Endodermal cell (in vitro differentiated cells): ENCODE results near the gene KCNAB3. TPM values are rescaled to one million over a fixed set of nuclear protein-coding genes. Genes with fewer than 3 reads are reported as not detected.

ENCODE experiments used
- DNase-seq: peaks from one replicate; pipeline ENCODE4 v3.0.0-alpha.2; 2017
- H3K27ac ChIP-seq: 2 replicates; pipeline ENCODE4 v1.5.1; 2013; ENCODE audit warnings: mild to moderate bottlenecking, low read depth, low read length, moderate library complexity
- H3K27me3 ChIP-seq: 2 replicates; pipeline ENCODE4 v1.6.1; 2013; ENCODE audit warnings: mild to moderate bottlenecking, low read length, moderate library complexity; ENCODE audit not compliant: insufficient read depth, control insufficient read depth, poor library complexity, severe bottlenecking
- H3K36me3 ChIP-seq: 2 replicates; pipeline ENCODE4 v1.7.0; 2013; ENCODE audit warnings: mild to moderate bottlenecking, low read length, moderate library complexity; ENCODE audit not compliant: control insufficient read depth, insufficient read depth
- H3K4me1 ChIP-seq: one replicate; pipeline ENCODE4 v1.7.0; 2013; ENCODE audit warnings: low read length; ENCODE audit not compliant: control insufficient read depth, insufficient read depth
- H3K4me3 ChIP-seq: 2 replicates; pipeline ENCODE4 v1.5.1; 2013; ENCODE audit warnings: mild to moderate bottlenecking, low read length, moderate library complexity
- H3K9ac ChIP-seq: 2 replicates; pipeline ENCODE4 v1.6.1; 2013; ENCODE audit warnings: mild to moderate bottlenecking, low read length, moderate library complexity; ENCODE audit not compliant: poor library complexity, severe bottlenecking; ENCODE audit errors: extremely low read depth
- H3K9me3 ChIP-seq: 2 replicates; pipeline ENCODE4 v1.6.1; 2013; ENCODE audit warnings: mild to moderate bottlenecking, low read length, moderate library complexity; ENCODE audit not compliant: control insufficient read depth
- H3K27ac Mint-ChIP-seq: 2 replicates; pipeline ENCODE4 v1.8.0; 2020; ENCODE audit warnings: mixed read lengths
- H3K27me3 Mint-ChIP-seq: 2 replicates; pipeline ENCODE4 v1.8.0; 2021; ENCODE audit warnings: mild to moderate bottlenecking, mixed read lengths; ENCODE audit not compliant: insufficient read depth
- H3K36me3 Mint-ChIP-seq: 2 replicates; pipeline ENCODE4 v1.8.0; 2020; ENCODE audit warnings: low read depth, mixed read lengths
- H3K4me1 Mint-ChIP-seq: 2 replicates; pipeline ENCODE4 v1.8.0; 2020; ENCODE audit warnings: mixed read lengths
- H3K4me3 Mint-ChIP-seq: 2 replicates; pipeline ENCODE4 v1.8.0; 2020; ENCODE audit warnings: mild to moderate bottlenecking, moderate library complexity, mixed read lengths
- H3K9me3 Mint-ChIP-seq: 2 replicates; pipeline ENCODE4 v1.8.0; 2020; ENCODE audit warnings: mild to moderate bottlenecking, mixed read lengths
- WGBS, 2 experiments: methylation state at CpG; one replicate each; pipeline versions ENCODE4 v1.1.5 to v1.1.7; 2013; ENCODE audit warnings: missing lambda C conversion rate in 2 of 2, mixed read lengths in 1 of 2; ENCODE audit not compliant: insufficient coverage in 1 of 2, insufficient read length in 1 of 2; 5-methylcytosine and 5-hydroxymethylcytosine counted together
- total RNA-seq, 2 donors: library from RNA; stranded (reverse); fragmentation: NEBNext Ultra II Directional in 1 of 2; extraction: Animal tissue kit (Norgen Biotek cat#: 25700) in 1 of 2; gene quantifications; 2 replicates in 1 of 2; 3 replicates in 1 of 2; pipeline ENCODE4 v1.2.1, GENCODE V29; 2021
- TF ChIP-seq, protein P1 (sequence below): fragments of 200-600 bp; sonication (generic); conservative IDR thresholded peaks from 2 replicates; pipeline ENCODE4 v1.5.0; 2021; ENCODE audit warnings: antibody characterized with exemption, mild to moderate bottlenecking

The KCNAB3 gene
- total RNA-seq, 2 donors from 2014 or later = 4.0 to 6.5 TPM

DNA sequence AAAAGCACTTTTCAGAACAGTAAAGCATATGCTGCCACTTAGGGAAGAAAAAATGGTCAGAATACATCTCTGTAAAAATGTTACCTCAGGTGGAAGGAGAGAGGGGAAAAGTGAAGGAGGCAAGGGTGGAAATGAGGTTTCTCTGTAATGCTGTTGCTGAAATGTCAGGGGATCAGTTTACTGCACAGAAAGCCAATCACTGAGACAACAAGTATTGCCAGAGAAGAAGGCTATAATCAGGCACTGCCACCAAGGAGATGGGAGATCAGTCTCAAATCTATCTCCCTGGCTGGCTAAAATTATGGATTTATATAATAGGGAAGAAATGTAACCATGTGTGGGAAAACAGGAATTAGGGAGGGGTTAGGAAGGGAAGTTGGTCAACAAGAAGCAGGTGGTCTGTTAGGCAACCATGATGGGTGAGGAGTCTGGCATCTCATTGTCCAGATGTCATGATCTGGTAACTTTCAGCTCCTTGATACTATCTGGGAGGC, 45.0 kb upstream of the KCNAB3 start:
- TF ChIP-seq, protein P1, sequence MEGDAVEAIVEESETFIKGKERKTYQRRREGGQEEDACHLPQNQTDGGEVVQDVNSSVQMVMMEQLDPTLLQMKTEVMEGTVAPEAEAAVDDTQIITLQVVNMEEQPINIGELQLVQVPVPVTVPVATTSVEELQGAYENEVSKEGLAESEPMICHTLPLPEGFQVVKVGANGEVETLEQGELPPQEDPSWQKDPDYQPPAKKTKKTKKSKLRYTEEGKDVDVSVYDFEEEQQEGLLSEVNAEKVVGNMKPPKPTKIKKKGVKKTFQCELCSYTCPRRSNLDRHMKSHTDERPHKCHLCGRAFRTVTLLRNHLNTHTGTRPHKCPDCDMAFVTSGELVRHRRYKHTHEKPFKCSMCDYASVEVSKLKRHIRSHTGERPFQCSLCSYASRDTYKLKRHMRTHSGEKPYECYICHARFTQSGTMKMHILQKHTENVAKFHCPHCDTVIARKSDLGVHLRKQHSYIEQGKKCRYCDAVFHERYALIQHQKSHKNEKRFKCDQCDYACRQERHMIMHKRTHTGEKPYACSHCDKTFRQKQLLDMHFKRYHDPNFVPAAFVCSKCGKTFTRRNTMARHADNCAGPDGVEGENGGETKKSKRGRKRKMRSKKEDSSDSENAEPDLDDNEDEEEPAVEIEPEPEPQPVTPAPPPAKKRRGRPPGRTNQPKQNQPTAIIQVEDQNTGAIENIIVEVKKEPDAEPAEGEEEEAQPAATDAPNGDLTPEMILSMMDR = no peak
- H3K4me1 Mint-ChIP-seq = peaks cover 14% of the 10 kb centered on the region

DNA sequence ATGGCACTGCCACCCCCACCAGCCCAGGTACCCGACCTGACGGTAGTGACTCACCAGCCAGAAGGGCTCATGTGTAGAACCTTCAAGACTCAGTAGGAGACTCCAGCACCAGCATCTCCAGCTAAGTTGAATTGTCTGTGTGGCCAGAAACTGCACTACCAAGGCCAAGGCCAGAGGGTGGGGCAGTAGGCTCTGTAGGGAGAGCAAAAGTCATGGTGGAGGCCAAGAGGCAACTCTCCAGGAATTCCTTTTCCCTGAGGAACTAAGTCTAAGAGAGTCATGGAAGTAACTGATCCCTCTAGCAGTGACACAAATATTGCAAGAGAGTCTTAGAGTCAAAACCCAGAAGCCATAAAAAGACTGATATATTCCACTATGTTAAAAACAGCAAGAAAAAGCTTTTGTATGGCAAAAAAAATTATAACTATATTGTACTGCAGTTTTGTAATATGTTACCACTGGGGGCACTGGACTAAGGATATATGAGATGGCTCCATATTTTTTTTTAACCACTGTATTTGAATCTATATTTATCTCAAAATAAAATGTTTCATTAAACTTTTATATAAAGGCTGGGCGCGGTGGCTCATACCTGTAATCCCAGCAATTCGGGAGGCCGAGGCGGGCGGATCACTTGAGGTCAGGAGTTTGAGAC, 42.6 kb upstream of the KCNAB3 start:
- H3K27me3 Mint-ChIP-seq = no peaks in the 10 kb centered on the region
- H3K9me3 Mint-ChIP-seq = peaks cover 40% of the 10 kb centered on the region
- Histone ChIP-seq H3K9ac (no peak overlapping the region), H3K4me1 (no peaks in the 10 kb centered on the region), H3K4me3 (peak overlapping the region; percentile 53), H3K27me3 (no peaks in the 10 kb centered on the region), H3K9me3 (peaks cover 29% of the 10 kb centered on the region), H3K27ac (no peak overlapping the region), H3K36me3 (no peaks in the 10 kb centered on the region)
- TF ChIP-seq, protein P1 = peak; percentile 60
- peaks cover 15% of the 10 kb centered on the region for H3K36me3 Mint-ChIP-seq
- H3K4me3 Mint-ChIP-seq = peak overlapping the region; percentile 31
- peaks cover 10% of the 10 kb centered on the region for H3K4me1 Mint-ChIP-seq
- DNase-seq = no peak
- WGBS, 2 experiments = 80 to 89% methylated on average over 1 to 8 of the region's 8 CpGs
- peak overlapping the region; percentile 96 for H3K27ac Mint-ChIP-seq

More for the DNA sequence above, 45.0 kb upstream of the KCNAB3 start:
- H3K36me3 Mint-ChIP-seq = peaks cover 11% of the 10 kb centered on the region
- peak overlapping the region; percentile 68 for H3K4me3 ChIP-seq
- peaks cover 41% of the 10 kb centered on the region for H3K9me3 Mint-ChIP-seq
- no peaks in the 10 kb centered on the region for H3K27me3 Mint-ChIP-seq
- no peaks in the 10 kb centered on the region for H3K4me1 ChIP-seq
- H3K36me3 ChIP-seq = no peaks in the 10 kb centered on the region
- H3K27me3 ChIP-seq = no peaks in the 10 kb centered on the region
- peaks cover 29% of the 10 kb centered on the region for H3K9me3 ChIP-seq
- no peak overlapping the region for H3K27ac ChIP-seq
- no peak overlapping the region for H3K27ac Mint-ChIP-seq
- no peak overlapping the region for H3K9ac ChIP-seq
- no peak for DNase-seq
- H3K4me3 Mint-ChIP-seq = no peak overlapping the region

DNA sequence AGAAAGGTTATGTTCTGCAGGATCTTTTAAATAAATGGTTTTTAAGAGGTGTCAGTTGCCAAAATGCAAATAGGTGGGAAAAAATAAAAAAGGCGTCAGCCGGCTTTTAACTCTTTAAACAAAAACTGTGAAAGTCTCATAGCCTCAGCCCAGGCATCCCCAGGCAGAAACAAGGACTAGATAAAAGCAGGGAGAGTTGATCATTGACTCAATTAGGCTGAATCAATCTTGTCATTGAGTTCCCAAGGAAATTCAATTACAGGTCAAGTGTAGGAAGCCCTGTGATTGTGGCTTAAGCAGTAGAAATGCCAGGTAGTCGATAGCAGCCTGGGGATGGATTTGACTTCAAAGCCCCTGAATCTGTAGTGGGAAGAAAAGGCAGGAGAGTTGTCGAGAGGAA, 42.0 kb upstream of the KCNAB3 start:
- H3K9me3 Mint-ChIP-seq = peaks cover 35% of the 10 kb centered on the region
- Histone ChIP-seq H3K36me3 (no peaks in the 10 kb centered on the region), H3K27me3 (no peaks in the 10 kb centered on the region), H3K4me3 (peak overlapping the region; percentile 53), H3K27ac (no peak overlapping the region), H3K9me3 (peaks cover 29% of the 10 kb centered on the region), H3K9ac (peak overlapping the region; percentile 16), H3K4me1 (no peaks in the 10 kb centered on the region)
- peak; percentile 83 for DNase-seq
- WGBS, 2 experiments = 43 to 66% methylated on average over 3 to 4 of the region's 4 CpGs
- TF ChIP-seq, protein P1 = no peak
- H3K36me3 Mint-ChIP-seq = peaks cover 15% of the 10 kb centered on the region
- H3K4me1 Mint-ChIP-seq = peaks cover 10% of the 10 kb centered on the region
- peak overlapping the region; percentile 31 for H3K4me3 Mint-ChIP-seq
- peak overlapping the region; percentile 96 for H3K27ac Mint-ChIP-seq
- H3K27me3 Mint-ChIP-seq = no peaks in the 10 kb centered on the region
